GM20000 (cell line): ENCODE results near the gene PRKCZ.
"Not testable (repeated sequence)": the region's sequence is repeated elsewhere in the genome, so short reads cannot be mapped to it uniquely, and the experiment has no call there.

Experiments
- DNase-seq: peaks from one replicate; pipeline ENCODE4 v3.0.0; 2012; ENCODE audit warnings: low spot score
- CTCF ChIP-seq: IDR thresholded peaks from 2 replicates; pipeline ENCODE4 v1.5.1; 2012; ENCODE audit warnings: mild to moderate bottlenecking, control low read depth; ENCODE audit errors: extremely low read depth, missing control alignments

Gene PRKCZ

GRCh38 chr1:2110191-2110737 is 60.1 kb downstream of the PRKCZ start:
- DNase-seq = no peak
- no peak for TF ChIP-seq CTCF

GRCh38 chr1:2110738-2111673 is 60.8 kb downstream of the PRKCZ start:
- no peak for DNase-seq
- no peak for TF ChIP-seq CTCF

DNA sequence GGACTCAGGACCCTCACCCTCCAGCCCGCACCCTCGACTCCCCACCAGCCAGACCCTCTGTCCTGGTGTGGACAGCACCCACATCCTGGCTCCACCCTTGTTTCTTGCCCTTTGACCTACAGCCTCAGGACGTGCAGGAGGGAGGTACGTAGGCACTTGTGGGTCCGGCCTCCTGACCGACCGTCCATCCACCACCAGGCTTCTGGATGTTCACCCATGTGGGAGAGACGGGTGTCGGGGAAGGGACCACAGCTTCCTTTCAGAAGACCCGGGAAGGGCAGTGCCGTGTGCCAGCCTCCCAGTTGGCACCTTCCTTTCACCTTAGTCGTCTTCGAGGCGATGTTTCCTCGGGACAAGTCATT is 61.4 kb downstream of the PRKCZ start:
- no peak for TF ChIP-seq CTCF
- DNase-seq = no peak

- DNase-seq = peak; percentile 77
- TF ChIP-seq CTCF = no peak
These were observed 62.1 kb downstream of the PRKCZ start for GRCh38 chr1:2112280-2112701.

DNA sequence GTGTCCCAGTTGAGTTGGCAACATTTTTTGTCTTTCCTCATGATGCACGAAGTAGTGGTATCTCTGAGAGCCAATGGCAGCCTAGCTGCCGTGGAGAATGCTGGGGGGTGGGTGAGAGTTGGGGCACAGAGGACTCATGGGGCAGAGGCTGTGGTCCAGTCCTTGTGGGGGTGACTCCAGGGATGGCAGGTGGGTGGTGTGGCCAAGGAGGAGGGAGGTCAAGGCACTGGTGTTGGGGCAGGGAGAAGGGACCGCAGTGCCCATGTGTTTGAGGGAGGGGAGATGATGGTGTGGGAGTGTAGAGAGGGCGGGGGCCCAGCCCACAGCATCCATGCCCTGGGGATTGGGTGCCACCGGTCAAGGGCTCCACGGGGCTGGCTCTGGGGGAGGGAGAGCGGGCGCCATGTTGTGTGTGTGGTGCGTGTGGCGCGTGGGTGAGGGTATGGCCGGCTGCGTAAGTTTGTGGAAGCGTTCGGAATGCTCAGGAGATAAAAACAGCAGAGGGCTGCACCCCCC is 63.5 kb downstream of the PRKCZ start:
- no peak for TF ChIP-seq CTCF
- no peak for DNase-seq

DNA sequence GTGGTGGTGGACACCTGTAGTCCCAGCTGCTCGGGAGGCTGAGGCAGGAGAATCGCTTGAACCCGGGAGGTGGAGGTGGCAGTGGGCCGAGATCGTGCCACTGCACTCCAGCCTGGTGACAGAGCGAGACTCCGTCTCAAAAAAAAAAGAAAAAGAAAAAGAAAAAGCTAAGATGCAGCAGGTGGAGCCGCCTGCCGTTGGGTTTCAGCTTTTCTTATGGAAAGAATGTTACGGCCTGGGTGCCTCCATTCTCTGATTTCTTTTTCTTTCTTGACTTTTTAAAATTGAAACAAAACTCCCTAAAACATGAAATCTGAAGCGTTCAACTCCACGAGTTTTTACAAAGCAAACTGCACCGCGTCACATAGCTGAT is 64.4 kb downstream of the PRKCZ start:
- not testable (repeated sequence) for DNase-seq

- no peak for DNase-seq
- TF ChIP-seq CTCF = no peak
These were observed 64.9 kb downstream of the PRKCZ start for GRCh38 chr1:2115008-2115641.
